PC-3 (cell line): ENCODE data around the gene HBM.
"Not testable (repeated sequence)": the region's sequence is repeated elsewhere in the genome, so short reads cannot be mapped to it uniquely, and the experiment has no call there.

Experiments used
- CTCF ChIP-seq: fragments of 300-600 bp; sonication (generic); conservative IDR thresholded peaks from 2 replicates; pipeline ENCODE4 v1.5.1; 2017; ENCODE audit warnings: antibody characterized with exemption, low read depth, mild to moderate bottlenecking, low read length
- EZH2 ChIP-seq: fragments of 300-600 bp; sonication (generic); IDR thresholded peaks from one replicate; pipeline ENCODE4 v1.6.1; 2017; ENCODE audit warnings: antibody characterized with exemption, mild to moderate bottlenecking, low read length; ENCODE audit not compliant: unreplicated experiment

DNA sequence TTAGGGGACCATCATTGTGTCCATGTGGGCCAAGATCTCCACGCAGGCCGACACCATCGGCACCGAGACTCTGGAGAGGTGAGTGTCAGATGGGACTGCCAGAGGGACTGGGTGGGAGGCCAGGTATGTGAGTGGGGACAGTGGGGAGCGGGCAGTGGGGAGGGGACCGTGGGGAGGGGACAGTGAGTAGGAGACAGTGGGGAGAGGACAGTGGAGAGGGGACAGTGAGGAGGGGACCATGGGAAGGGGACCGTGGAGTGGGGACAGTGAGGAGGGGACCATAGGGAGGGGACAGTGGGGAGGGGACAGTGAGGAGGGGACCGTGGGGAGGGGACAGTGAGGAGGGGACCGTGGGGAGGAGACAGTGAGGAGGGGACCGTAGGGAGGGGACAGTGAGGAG, 2.6 kb upstream of the HBM start:
- not testable (repeated sequence) for TF ChIP-seq CTCF, EZH2
